IPS-11a (cell line): ENCODE results near the gene IQSEC1.
"Not testable (repeated sequence)": the region's sequence is repeated elsewhere in the genome, so short reads cannot be mapped to it uniquely, and the experiment has no call there.

Experiments used
- H3K4me3 ChIP-seq: one replicate; pipeline ENCODE4 v1.5.1; 2013; ENCODE audit warnings: low read depth, low read length, control low read depth

Gene IQSEC1

DNA sequence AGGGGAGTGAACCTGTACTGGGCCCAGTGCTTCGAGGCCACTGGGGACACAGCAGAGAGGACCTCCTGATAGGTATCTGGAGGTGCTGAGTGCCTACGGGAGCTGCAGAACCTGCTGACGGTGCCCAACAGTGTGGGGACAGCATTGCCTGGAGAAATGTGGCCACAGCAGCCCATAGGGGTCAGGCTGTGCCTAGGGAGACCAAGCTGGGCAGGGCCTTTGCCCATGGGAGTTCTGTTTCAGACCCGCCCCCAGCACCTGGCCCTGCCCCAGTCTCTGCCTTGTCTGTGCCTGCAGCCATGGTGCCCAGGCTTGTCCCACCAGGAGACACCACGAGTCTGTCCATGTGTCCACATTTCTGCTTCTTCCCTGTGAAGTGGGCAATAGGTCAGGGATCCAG, 216.6 kb downstream of the IQSEC1 start:
- H3K4me3 ChIP-seq, result no peak overlapping the region

DNA sequence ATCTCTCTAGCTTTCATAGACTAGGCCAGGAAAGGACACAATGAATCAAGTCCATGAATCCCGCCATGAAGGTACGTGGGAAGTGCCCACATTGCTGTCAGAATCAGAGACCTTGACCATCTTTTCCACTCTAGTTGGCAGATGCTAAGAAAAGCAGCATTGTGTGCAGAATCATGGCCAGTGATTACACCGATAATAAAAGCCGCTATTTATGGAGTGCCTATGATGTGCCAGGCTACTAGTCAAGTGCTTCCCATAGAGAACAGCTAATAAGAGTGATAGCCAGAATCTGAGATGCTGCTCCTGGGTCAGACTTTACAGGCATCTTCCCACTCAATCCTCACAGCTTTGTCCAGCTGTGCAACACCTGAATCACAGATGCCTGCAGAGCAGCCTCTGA, 218.7 kb downstream of the IQSEC1 start:
- no peak overlapping the region for H3K4me3 ChIP-seq

DNA sequence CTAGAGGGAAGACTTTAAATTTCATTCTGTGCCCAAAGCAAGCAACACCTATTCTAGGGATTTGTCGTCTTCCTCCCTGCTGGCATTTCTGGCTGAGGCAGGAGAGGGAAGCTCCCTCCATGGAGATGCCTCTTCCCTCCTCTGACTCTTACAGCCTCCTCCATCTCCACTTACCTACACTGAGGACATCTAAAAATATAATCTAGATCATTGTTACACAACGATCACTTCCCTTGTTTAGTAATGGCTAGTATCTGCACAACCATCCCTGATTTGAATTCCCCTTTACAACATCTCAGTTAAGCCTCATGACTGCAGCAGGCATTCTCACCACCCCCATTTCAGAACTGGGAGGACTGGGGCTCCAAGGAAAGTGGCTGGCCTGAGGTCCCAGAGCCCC, 219.4 kb downstream of the IQSEC1 start:
- not testable (repeated sequence) for H3K4me3 ChIP-seq

DNA sequence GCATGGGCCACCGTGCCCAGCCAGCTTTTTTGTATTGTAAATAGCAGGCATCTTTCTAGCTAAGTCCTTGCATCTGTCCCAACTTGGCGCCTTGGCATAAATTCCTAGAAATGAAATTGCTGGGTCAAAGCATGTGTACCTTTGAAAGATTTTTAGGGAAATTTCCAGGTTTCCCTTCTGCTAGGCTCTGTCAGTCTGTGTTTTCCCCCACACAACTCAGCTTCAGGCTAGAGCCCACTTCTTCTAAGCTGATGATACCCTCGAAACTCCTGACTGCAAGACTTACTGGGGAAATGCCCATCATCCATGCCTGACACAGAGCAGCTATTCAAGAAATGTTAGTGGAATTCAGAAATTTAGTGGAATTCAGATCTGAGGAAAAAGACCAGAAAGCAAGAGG, 221.0 kb downstream of the IQSEC1 start:
- no peak overlapping the region for H3K4me3 ChIP-seq
